ENCODE measurements around the gene FIZ1. TPM values are rescaled to one million over a fixed set of nuclear protein-coding genes. Genes with fewer than 3 reads are reported as not detected.

Gene FIZ1
- polyA plus RNA-seq, 1 donor from 2014 or later: 7.4 TPM

- peak overlapping the region; percentile 88 for H3K9ac ChIP-seq (ENCODE audit: low read length)
- H3K79me2 ChIP-seq (replicated peaks; ENCODE audit: insufficient read depth, low read length): peaks cover 43% of the 10 kb centered on the region
- H3K36me3 ChIP-seq (ENCODE audit: insufficient read depth, low read length): no peaks in the 10 kb centered on the region
- H3F3A ChIP-seq (ENCODE audit: insufficient read depth, low read length, poor library complexity, severe bottlenecking): no peaks in the 10 kb centered on the region
- H3K27me3 ChIP-seq (ENCODE audit: insufficient read depth, low read depth, low read length): no peaks in the 10 kb centered on the region
- peak overlapping the region; percentile 45 for H2AFZ ChIP-seq (ENCODE audit: low read depth, low read length)
- H4K20me1 ChIP-seq (ENCODE audit: insufficient read depth): no peaks in the 10 kb centered on the region
- peak overlapping the region; percentile 62 for H3K27ac ChIP-seq (ENCODE audit: low read length)
- peak overlapping the region; percentile 78 for H3K4me3 ChIP-seq (ENCODE audit: low read length)
- H3K4me2 ChIP-seq (ENCODE audit: low read length): peak overlapping the region; percentile 86
- H3K9me3 ChIP-seq (ENCODE audit: low read length): no peaks in the 10 kb centered on the region
- no peaks in the 10 kb centered on the region for H3K9me2 ChIP-seq (ENCODE audit: insufficient read depth, low read length)
- no peak for TF ChIP-seq SMC3 (conservative IDR thresholded peaks at IDR 0.05; ENCODE audit: poor library complexity)
- TF ChIP-seq EP300 (conservative IDR thresholded peaks at IDR 0.05; ENCODE audit: poor library complexity, severe bottlenecking): no peak
- no peak for TF ChIP-seq CTCF (IDR thresholded peaks at IDR 0.05; ENCODE audit: poor library complexity, severe bottlenecking)
- TF ChIP-seq EZH2 (IDR thresholded peaks at IDR 0.05; ENCODE audit: borderline replicate concordance, insufficient read depth, low read length, poor library complexity, severe bottlenecking): no peak
- no peak for TF ChIP-seq MXI1 (conservative IDR thresholded peaks at IDR 0.05; ENCODE audit: poor library complexity, severe bottlenecking)
- TF ChIP-seq REST (IDR thresholded peaks at IDR 0.05; ENCODE audit: borderline replicate concordance): no peak
- no peak for TF ChIP-seq RAD21 (conservative IDR thresholded peaks at IDR 0.05)
- no peak for TF ChIP-seq TAF1 (IDR thresholded peaks at IDR 0.05; ENCODE audit: low read depth)
- no peak for TF ChIP-seq POLR2AphosphoS5 (IDR thresholded peaks at IDR 0.05)
These were observed 40.8 kb upstream of the FIZ1 start for GRCh38 chr19:55640043-55640576.

- Histone ChIP-seq H3K9me3 (ENCODE audit: low read length) (no peaks in the 10 kb centered on the region), H3K9me2 (ENCODE audit: insufficient read depth, low read length) (no peaks in the 10 kb centered on the region), H3K27me3 (ENCODE audit: insufficient read depth, low read depth, low read length) (no peaks in the 10 kb centered on the region), H3K4me2 (ENCODE audit: low read length) (no peak overlapping the region), H3K9ac (ENCODE audit: low read length) (no peak overlapping the region), H2AFZ (ENCODE audit: low read depth, low read length) (no peak overlapping the region), H3K4me3 (ENCODE audit: low read length) (no peak overlapping the region), H3F3A (ENCODE audit: insufficient read depth, low read length, poor library complexity, severe bottlenecking) (no peaks in the 10 kb centered on the region), H4K20me1 (ENCODE audit: insufficient read depth) (no peaks in the 10 kb centered on the region), H3K79me2 (replicated peaks; ENCODE audit: insufficient read depth, low read length) (peaks cover 41% of the 10 kb centered on the region), H3K36me3 (ENCODE audit: insufficient read depth, low read length) (no peaks in the 10 kb centered on the region), H3K27ac (ENCODE audit: low read length) (no peak overlapping the region)
- TF ChIP-seq POLR2AphosphoS5 (IDR thresholded peaks at IDR 0.05) (no peak), CTCF (IDR thresholded peaks at IDR 0.05; ENCODE audit: poor library complexity, severe bottlenecking) (peak; percentile 65), MXI1 (conservative IDR thresholded peaks at IDR 0.05; ENCODE audit: poor library complexity, severe bottlenecking) (no peak), SMC3 (conservative IDR thresholded peaks at IDR 0.05; ENCODE audit: poor library complexity) (peak; percentile 39), TAF1 (IDR thresholded peaks at IDR 0.05; ENCODE audit: low read depth) (no peak), RAD21 (conservative IDR thresholded peaks at IDR 0.05) (no peak), REST (IDR thresholded peaks at IDR 0.05; ENCODE audit: borderline replicate concordance) (no peak), EP300 (conservative IDR thresholded peaks at IDR 0.05; ENCODE audit: poor library complexity, severe bottlenecking) (no peak), EZH2 (IDR thresholded peaks at IDR 0.05; ENCODE audit: borderline replicate concordance, insufficient read depth, low read length, poor library complexity, severe bottlenecking) (no peak)
These were observed 39.6 kb upstream of the FIZ1 start for GRCh38 chr19:55638864-55639359.
